TTC549 (cell line): Measurements from ENCODE around the gene MS4A4E.
"Not testable (repeated sequence)": the region's sequence is repeated elsewhere in the genome, so short reads cannot be mapped to it uniquely, and the experiment has no call there.

Experiments
- FAIRE-seq: peaks from 2 replicates; lab custom pipeline; 2012; peaks lifted over from hg19 to GRCh38; lab: Jason Lieb, UNC

MS4A4E gene

GRCh38 chr11:60242740-60243239, at the start of gene MS4A4E:
Gene MS4A4E, minus strand, starts transcription at chr11:60243137. Its CDS starts 13,082 bp downstream, at chr11:60230055.
- no peak for FAIRE-seq

GRCh38 chr11:60292145-60292544, 49.2 kb upstream of the MS4A4E start:
- FAIRE-seq = no peak

GRCh38 chr11:60288531-60288930, 45.6 kb upstream of the MS4A4E start:
- no peak for FAIRE-seq

- not testable (repeated sequence) for FAIRE-seq
These were observed 42.6 kb upstream of the MS4A4E start for GRCh38 chr11:60285411-60286126.

GRCh38 chr11:60282286-60282685, 39.3 kb upstream of the MS4A4E start:
- FAIRE-seq = no peak

- no peak for FAIRE-seq
These were observed 38.5 kb upstream of the MS4A4E start for GRCh38 chr11:60281485-60281884.

- no peak for FAIRE-seq
These were observed 37.5 kb upstream of the MS4A4E start, which contains the start of gene MS4A4A for GRCh38 chr11:60280412-60280811. Gene MS4A4A, plus strand, starts transcription at chr11:60280666. Its CDS starts 10 bp downstream, at chr11:60280676.

GRCh38 chr11:60274416-60274815, 31.5 kb upstream of the MS4A4E start:
- no peak for FAIRE-seq

GRCh38 chr11:60265373-60266214, 22.7 kb upstream of the MS4A4E start:
- peak; percentile 40 for FAIRE-seq

- FAIRE-seq = no peak
These were observed 21.7 kb upstream of the MS4A4E start for GRCh38 chr11:60264644-60265043.

GRCh38 chr11:60263402-60263801, 20.5 kb upstream of the MS4A4E start:
- no peak for FAIRE-seq

GRCh38 chr11:60261014-60261413, 18.1 kb upstream of the MS4A4E start:
- FAIRE-seq = no peak

GRCh38 chr11:60257956-60258722, 15.2 kb upstream of the MS4A4E start:
- no peak for FAIRE-seq

GRCh38 chr11:60252213-60253108, 9.5 kb upstream of the MS4A4E start:
- FAIRE-seq = no peak

- FAIRE-seq = no peak
These were observed 8.7 kb upstream of the MS4A4E start for GRCh38 chr11:60251485-60252212.

GRCh38 chr11:60241786-60242185, 1.2 kb downstream of the MS4A4E start:
- FAIRE-seq = no peak

GRCh38 chr11:60240662-60241061, 2.3 kb downstream of the MS4A4E start:
- FAIRE-seq = no peak

GRCh38 chr11:60235321-60235720, 7.6 kb downstream of the MS4A4E start:
- no peak for FAIRE-seq

- FAIRE-seq = no peak
These were observed 12.3 kb downstream of the MS4A4E start for GRCh38 chr11:60230681-60231080.

- FAIRE-seq = no peak
These were observed 20.8 kb downstream of the MS4A4E start for GRCh38 chr11:60222141-60222540.

GRCh38 chr11:60221692-60222091, 21.2 kb downstream of the MS4A4E start:
- no peak for FAIRE-seq
